Measurements from ENCODE around the gene VWF. TPM values are rescaled to one million over a fixed set of nuclear protein-coding genes. Genes with fewer than 3 reads are reported as not detected.
A peak's percentile ranks its signal among the peaks of the same experiment; 100 is the strongest.

Gene VWF
- total and polyA plus RNA-seq, 2 experiments from 2014 or later = 0.42 to 0.56 TPM

GRCh38 chr12:6071589-6071988 lies 52.9 kb downstream of the VWF start:
- Histone ChIP-seq H3K36me3 (ENCODE audit: insufficient read depth) (no peaks in the 10 kb centered on the region), H3F3A (replicated peaks; ENCODE audit: low read depth) (no peaks in the 10 kb centered on the region), H3K4me3 (no peak overlapping the region), H3K79me2 (replicated peaks; ENCODE audit: insufficient read depth) (no peaks in the 10 kb centered on the region), H2AFZ (no peak overlapping the region), H3K27me3 (ENCODE audit: insufficient read depth) (no peaks in the 10 kb centered on the region), H3K4me2 (no peak overlapping the region), H3K4me1 (ENCODE audit: insufficient read depth) (peaks cover 4% of the 10 kb centered on the region), H3K9me2 (ENCODE audit: insufficient read depth) (no peaks in the 10 kb centered on the region), H4K20me1 (replicated peaks; ENCODE audit: insufficient read depth) (no peaks in the 10 kb centered on the region), H3K27ac (ENCODE audit: low read depth) (no peak overlapping the region)
- no peak for TF ChIP-seq CREB1 (CRISPR knock-in tag; IDR thresholded peaks at IDR 0.05; ENCODE audit: low read depth)
- TF ChIP-seq EZH2phosphoT487 (IDR thresholded peaks at IDR 0.05; ENCODE audit: unreplicated experiment) = no peak
- TF ChIP-seq, protein P1, sequence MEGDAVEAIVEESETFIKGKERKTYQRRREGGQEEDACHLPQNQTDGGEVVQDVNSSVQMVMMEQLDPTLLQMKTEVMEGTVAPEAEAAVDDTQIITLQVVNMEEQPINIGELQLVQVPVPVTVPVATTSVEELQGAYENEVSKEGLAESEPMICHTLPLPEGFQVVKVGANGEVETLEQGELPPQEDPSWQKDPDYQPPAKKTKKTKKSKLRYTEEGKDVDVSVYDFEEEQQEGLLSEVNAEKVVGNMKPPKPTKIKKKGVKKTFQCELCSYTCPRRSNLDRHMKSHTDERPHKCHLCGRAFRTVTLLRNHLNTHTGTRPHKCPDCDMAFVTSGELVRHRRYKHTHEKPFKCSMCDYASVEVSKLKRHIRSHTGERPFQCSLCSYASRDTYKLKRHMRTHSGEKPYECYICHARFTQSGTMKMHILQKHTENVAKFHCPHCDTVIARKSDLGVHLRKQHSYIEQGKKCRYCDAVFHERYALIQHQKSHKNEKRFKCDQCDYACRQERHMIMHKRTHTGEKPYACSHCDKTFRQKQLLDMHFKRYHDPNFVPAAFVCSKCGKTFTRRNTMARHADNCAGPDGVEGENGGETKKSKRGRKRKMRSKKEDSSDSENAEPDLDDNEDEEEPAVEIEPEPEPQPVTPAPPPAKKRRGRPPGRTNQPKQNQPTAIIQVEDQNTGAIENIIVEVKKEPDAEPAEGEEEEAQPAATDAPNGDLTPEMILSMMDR (conservative IDR thresholded peaks at IDR 0.05; ENCODE audit: low read depth in 2 of 2) = no peak
- no peak for TF ChIP-seq ETS1 (IDR thresholded peaks at IDR 0.05)
- Mint-ChIP-seq H3K36me3 (ENCODE audit: low read depth) (no peaks in the 10 kb centered on the region; the same call in 2 of the 3 replicates), H3K27me3 (ENCODE audit: insufficient read depth, low read depth, poor library complexity) (no peaks in the 10 kb centered on the region), H3K27ac (no peak overlapping the region), H3K4me1 (peaks cover 16% of the 10 kb centered on the region), H3K9me3 (no peaks in the 10 kb centered on the region), H3K4me3 (no peak overlapping the region)
- no peak for ATAC-seq
- DNase-seq (ENCODE audit: low spot score) = no peak

- peaks cover 4% of the 10 kb centered on the region for H3K4me1 ChIP-seq (ENCODE audit: insufficient read depth)
- Mint-ChIP-seq H3K27me3 (ENCODE audit: insufficient read depth, low read depth, poor library complexity) (no peaks in the 10 kb centered on the region), H3K9me3 (no peaks in the 10 kb centered on the region), H3K36me3 (ENCODE audit: low read depth) (no peaks in the 10 kb centered on the region; the same call in 2 of the 3 replicates), H3K4me3 (no peak overlapping the region), H3K27ac (no peak overlapping the region), H3K4me1 (peaks cover 16% of the 10 kb centered on the region)
- H4K20me1 ChIP-seq (replicated peaks; ENCODE audit: insufficient read depth) = no peaks in the 10 kb centered on the region
- H3K9me2 ChIP-seq (ENCODE audit: insufficient read depth) = no peaks in the 10 kb centered on the region
- no peaks in the 10 kb centered on the region for H3K79me2 ChIP-seq (replicated peaks; ENCODE audit: insufficient read depth)
- TF ChIP-seq CREB1 (CRISPR knock-in tag; IDR thresholded peaks at IDR 0.05; ENCODE audit: low read depth) = no peak
- no peak for TF ChIP-seq JUNB (IDR thresholded peaks at IDR 0.05; ENCODE audit: unreplicated experiment)
- TF ChIP-seq NANOG (IDR thresholded peaks at IDR 0.05; ENCODE audit: borderline replicate concordance) = no peak
- H3K27me3 ChIP-seq (ENCODE audit: insufficient read depth) = no peaks in the 10 kb centered on the region
- H3K4me3 ChIP-seq = no peak overlapping the region
- H3F3A ChIP-seq (replicated peaks; ENCODE audit: low read depth) = no peaks in the 10 kb centered on the region
- DNase-seq (ENCODE audit: low spot score) = no peak
- H3K27ac ChIP-seq (ENCODE audit: low read depth) = no peak overlapping the region
- H3K4me2 ChIP-seq = no peak overlapping the region
- no peaks in the 10 kb centered on the region for H3K36me3 ChIP-seq (ENCODE audit: insufficient read depth)
- ATAC-seq = peak; percentile 57
- H2AFZ ChIP-seq = peak overlapping the region; percentile 47; the same call in 1 of the 2 replicates
Observed at GRCh38 chr12:6070472-6071257, 53.8 kb downstream of the VWF start.
